Brain microvascular endothelial cell (primary cell): Measurements from ENCODE around the gene ZNF14.

ENCODE experiments used
- DNase-seq: peaks from one replicate; pipeline ENCODE4 v3.0.0-alpha.2; 2020
- H3K27ac ChIP-seq: fragments of 250-450 bp; sonication (Bioruptor Pico); 2 replicates; pipeline ENCODE4 v1.5.1; 2020; ENCODE audit warnings: mild to moderate bottlenecking, moderate library complexity
- H3K27me3 ChIP-seq: fragments of 250-450 bp; sonication (Bioruptor Pico); replicated peaks from 2 replicates; pipeline ENCODE4 v1.5.1; 2020; ENCODE audit warnings: mild to moderate bottlenecking
- H3K36me3 ChIP-seq: fragments of 250-450 bp; sonication (Bioruptor Pico); replicated peaks from 2 replicates; pipeline ENCODE4 v1.5.1; 2020; ENCODE audit warnings: mild to moderate bottlenecking
- H3K4me3 ChIP-seq: 2 replicates; pipeline ENCODE4 v1.5.1; 2011; ENCODE audit warnings: low read depth, mild to moderate bottlenecking, control low read depth, low read length, moderate library complexity
- in situ Hi-C: cut with HindIII; loops from 2 replicates; pipeline ENCODE4 v1.10.0; 2017; ENCODE audit warnings: low sequenced_read_pairs, low pct_ligation_motif_present
- TF ChIP-seq, protein P1 (sequence below): IDR thresholded peaks from 2 replicates; pipeline ENCODE4 v1.5.1; 2011; ENCODE audit warnings: low read depth, mild to moderate bottlenecking, moderate library complexity, low read length, control low read depth, inconsistent platforms; ENCODE audit errors: missing control alignments

Gene ZNF14

DNA sequence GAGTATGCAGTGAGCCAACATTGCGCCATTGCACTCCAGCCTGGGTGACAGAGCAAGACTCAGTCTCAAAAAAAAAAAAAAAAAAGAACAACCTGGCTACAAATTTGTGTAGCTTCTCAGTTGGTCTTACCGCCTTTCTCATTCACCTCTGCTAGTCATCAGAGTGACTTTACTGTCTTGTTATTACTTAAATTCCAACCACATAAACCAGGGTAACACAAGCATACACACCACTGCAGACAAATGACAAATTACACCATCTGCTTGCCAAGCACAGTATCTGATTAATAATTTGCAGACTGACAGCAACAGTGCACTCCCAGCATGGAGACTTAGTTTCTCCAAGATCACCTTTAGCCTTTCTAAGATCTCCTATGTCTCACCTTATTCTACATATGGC, 11.0 kb downstream of the ZNF14 start:
- no peak for DNase-seq
- TF ChIP-seq, protein P1, sequence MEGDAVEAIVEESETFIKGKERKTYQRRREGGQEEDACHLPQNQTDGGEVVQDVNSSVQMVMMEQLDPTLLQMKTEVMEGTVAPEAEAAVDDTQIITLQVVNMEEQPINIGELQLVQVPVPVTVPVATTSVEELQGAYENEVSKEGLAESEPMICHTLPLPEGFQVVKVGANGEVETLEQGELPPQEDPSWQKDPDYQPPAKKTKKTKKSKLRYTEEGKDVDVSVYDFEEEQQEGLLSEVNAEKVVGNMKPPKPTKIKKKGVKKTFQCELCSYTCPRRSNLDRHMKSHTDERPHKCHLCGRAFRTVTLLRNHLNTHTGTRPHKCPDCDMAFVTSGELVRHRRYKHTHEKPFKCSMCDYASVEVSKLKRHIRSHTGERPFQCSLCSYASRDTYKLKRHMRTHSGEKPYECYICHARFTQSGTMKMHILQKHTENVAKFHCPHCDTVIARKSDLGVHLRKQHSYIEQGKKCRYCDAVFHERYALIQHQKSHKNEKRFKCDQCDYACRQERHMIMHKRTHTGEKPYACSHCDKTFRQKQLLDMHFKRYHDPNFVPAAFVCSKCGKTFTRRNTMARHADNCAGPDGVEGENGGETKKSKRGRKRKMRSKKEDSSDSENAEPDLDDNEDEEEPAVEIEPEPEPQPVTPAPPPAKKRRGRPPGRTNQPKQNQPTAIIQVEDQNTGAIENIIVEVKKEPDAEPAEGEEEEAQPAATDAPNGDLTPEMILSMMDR: no peak
- H3K4me3 ChIP-seq: no peak overlapping the region
- H3K27ac ChIP-seq: no peak overlapping the region
- H3K36me3 ChIP-seq: no peaks in the 10 kb centered on the region
- H3K27me3 ChIP-seq: no peaks in the 10 kb centered on the region
- in situ Hi-C loops: no loop called here

DNA sequence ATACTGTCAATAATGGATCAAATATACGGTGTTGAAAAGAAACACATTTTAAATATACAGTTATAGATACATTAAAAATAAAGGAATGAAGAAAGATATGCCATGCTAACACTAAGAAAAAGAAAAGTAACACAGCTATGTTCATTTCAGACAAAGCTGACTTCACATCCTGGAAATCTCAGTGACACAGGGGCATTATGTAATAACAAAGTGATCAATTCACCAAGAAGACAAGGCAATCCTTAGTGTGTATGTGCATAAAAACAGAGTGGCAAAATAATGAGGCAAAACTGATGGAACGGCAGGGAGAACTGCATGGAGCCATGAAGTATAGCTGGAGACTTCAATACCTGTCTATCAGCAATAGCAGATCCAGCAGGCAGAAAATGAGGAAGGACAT, 13.1 kb downstream of the ZNF14 start:
- Histone ChIP-seq H3K4me3 (no peak overlapping the region), H3K36me3 (no peaks in the 10 kb centered on the region), H3K27ac (no peak overlapping the region), H3K27me3 (no peaks in the 10 kb centered on the region)
- in situ Hi-C loops: no loop called here
- TF ChIP-seq, protein P1: no peak
- DNase-seq: no peak

DNA sequence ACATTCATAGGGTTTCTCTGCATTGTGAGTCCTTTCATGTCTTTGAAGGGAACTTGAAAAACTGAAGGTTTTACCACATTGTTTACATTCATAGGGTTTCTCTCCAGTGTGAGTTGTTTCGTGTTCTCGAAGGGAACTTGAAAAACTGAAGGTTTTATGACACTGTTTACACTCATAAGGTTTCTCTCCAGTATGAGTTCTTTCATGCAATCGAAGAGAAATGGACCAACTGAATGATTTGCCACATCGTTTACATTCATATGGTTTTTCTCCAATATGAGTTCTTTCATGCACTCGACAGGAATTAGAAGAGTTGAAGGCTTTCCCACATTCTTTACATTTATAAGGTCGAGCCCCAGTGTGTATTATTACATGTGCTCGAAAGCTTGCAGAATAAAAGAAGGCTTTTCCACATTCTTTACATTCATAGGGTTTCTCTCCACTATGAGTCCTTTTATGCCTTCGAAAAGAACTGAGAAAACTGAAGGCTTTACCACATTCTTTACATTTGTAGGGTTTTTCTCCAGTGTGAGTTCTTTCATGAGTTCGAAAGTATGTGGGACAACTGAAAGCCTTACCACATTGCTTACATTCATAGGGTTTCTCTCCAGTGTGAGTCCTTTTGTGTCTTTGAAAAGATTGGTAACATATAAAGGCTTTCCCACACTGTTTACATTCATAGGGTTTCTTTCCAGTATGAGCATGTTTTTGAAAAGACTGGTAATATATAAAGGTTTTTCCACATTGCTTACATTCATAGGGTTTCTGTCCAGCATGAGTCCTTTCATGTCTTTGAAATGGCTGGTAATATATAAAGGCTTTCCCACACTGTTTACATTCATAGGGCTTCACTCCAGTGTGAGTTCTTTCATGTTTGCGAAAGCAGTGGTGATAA, 20.7 kb downstream of the ZNF14 start:
- H3K27ac ChIP-seq: no peak overlapping the region
- no peak overlapping the region for H3K4me3 ChIP-seq
- TF ChIP-seq, protein P1: no peak
- DNase-seq: no peak
- in situ Hi-C loops: no loop called here
- peaks cover 24% of the 10 kb centered on the region for H3K36me3 ChIP-seq
- H3K27me3 ChIP-seq: no peaks in the 10 kb centered on the region

DNA sequence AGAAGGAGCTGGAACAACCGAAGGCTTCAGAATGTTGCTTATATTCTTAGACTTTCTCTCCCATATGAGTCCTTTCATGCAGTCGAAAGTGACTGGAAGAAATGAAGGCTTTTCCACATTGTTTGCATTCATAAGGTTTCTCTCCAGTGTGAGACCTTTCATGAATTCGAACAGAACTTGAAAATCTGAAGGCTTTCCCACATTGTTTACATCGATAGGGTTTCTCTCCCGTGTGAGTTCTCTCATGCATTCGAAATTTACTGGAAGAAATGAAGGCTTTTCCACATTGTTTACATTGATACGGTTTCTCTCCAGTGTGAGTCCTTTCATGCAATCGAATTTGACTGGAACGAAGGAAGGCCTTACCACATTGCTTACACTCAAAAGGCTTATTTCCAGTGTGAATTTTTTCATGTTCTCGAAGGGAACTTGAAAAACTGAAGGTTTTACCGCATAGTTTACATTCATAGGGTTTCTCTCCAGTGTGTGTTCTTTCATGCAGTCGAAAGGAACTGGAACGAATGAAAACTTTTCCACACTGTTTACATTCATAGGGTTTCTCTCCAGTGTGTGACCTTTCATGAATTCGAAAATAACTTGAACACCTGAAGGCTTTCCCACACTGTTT, 21.5 kb downstream of the ZNF14 start:
- no peaks in the 10 kb centered on the region for H3K27me3 ChIP-seq
- TF ChIP-seq, protein P1: no peak
- no peak overlapping the region for H3K27ac ChIP-seq
- in situ Hi-C loops: no loop called here
- peaks cover 24% of the 10 kb centered on the region for H3K36me3 ChIP-seq
- DNase-seq: no peak
- no peak overlapping the region for H3K4me3 ChIP-seq

DNA sequence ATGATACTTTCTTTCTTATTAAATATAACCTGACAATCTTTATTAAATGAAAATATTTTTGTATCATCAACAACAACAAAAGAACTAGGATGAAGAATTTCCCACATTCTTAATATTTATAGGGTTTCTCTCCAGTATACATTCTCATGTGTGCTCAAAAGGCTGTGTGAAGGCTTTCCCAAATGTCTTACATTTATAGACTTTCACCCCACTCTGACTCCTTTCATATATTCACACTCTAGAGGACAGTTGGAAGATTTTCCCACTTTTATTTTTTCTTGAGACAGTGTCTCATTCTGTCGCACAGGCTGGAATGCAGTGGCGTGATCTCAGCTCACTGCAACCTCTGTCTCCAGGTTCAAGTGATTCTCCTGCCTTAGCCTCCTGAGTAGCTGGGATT, 22.4 kb downstream of the ZNF14 start:
- DNase-seq: no peak
- Histone ChIP-seq H3K27me3 (no peaks in the 10 kb centered on the region), H3K36me3 (peaks cover 24% of the 10 kb centered on the region), H3K4me3 (no peak overlapping the region), H3K27ac (no peak overlapping the region)
- in situ Hi-C loops: no loop called here
- TF ChIP-seq, protein P1: no peak
